ENCODE data around the gene MATR3. TPM values are rescaled to one million over a fixed set of nuclear protein-coding genes. Genes with fewer than 3 reads are reported as not detected.

MATR3 gene
- total RNA-seq, 1 experiment from 2014 or later: 267 TPM

GRCh38 chr5:139273322-139273571, 20.3 kb upstream of the MATR3 start:
- H3K79me2 ChIP-seq (ENCODE audit: insufficient read depth, low read length): peaks cover 14% of the 10 kb centered on the region; the same call in 1 of the 2 replicates
- H4K5ac ChIP-seq (ENCODE audit: insufficient read length, low read depth, low read length): no peak overlapping the region
- Mint-ChIP-seq H3K27ac (peak overlapping the region; percentile 17 to 60 (median 25); a peak in 3 of 7 replicates), H3K9me3 (peaks cover 3% of the 10 kb centered on the region in 2 experiments; a peak in 2 of 5 replicates), H3K27me3 (ENCODE audit: low read depth) (no peaks in the 10 kb centered on the region), H3K4me3 (peak overlapping the region; percentile 94 to 98), H3K36me3 (ENCODE audit: insufficient read depth in 1 of 3, low read depth in 3 of 3) (peaks cover 34 to 38% (median 35%) of the 10 kb centered on the region in 3 experiments), H3K4me1 (peaks cover 47 to 53% of the 10 kb centered on the region in 2 experiments)
- H2AFZ ChIP-seq (ENCODE audit: low read length): no peak overlapping the region
- DNase-seq: peak; percentile 66
- H4K20me1 ChIP-seq (ENCODE audit: control insufficient read depth, insufficient read depth, insufficient read length): no peaks in the 10 kb centered on the region
- no peak overlapping the region for H3K23ac ChIP-seq (ENCODE audit: insufficient read length, low read depth, low read length)
- H4K91ac ChIP-seq (ENCODE audit: insufficient read length, low read depth, low read length): no peak overlapping the region
- H2BK120ac ChIP-seq (ENCODE audit: low read depth, low read length, poor library complexity, severe bottlenecking): no peak overlapping the region
- no peak for TF ChIP-seq CTCF (conservative IDR thresholded peaks at IDR 0.05)
- H3K79me1 ChIP-seq (ENCODE audit: insufficient read depth, low read depth, low read length, poor library complexity, severe bottlenecking): no peaks in the 10 kb centered on the region
- H3K4ac ChIP-seq (ENCODE audit: low read depth, low read length): no peak overlapping the region
- no peak overlapping the region for H3K56ac ChIP-seq (ENCODE audit: insufficient read length, low read depth, low read length)
- no peak overlapping the region for H3K27ac ChIP-seq (ENCODE audit: insufficient read length, low read depth, low read length)
- H2BK20ac ChIP-seq (ENCODE audit: low read depth, low read length, poor library complexity, severe bottlenecking): no peak overlapping the region
- peak overlapping the region; percentile 15 for H3K9ac ChIP-seq (ENCODE audit: extremely low read depth, insufficient read length, low read length)
- H2AK5ac ChIP-seq (ENCODE audit: insufficient read length, low read length): no peak overlapping the region
- peak overlapping the region; percentile 84 for H3K4me2 ChIP-seq (ENCODE audit: insufficient read depth, insufficient read length, low read length)
- H3K18ac ChIP-seq (ENCODE audit: insufficient read length, low read depth, low read length): no peak overlapping the region
- H3T11ph ChIP-seq (ENCODE audit: low read length): no peak overlapping the region
- no peak overlapping the region for H2BK12ac ChIP-seq (ENCODE audit: insufficient read length, low read depth, low read length)
- H4K8ac ChIP-seq (replicated peaks; ENCODE audit: insufficient read length, low read depth, low read length): no peak overlapping the region
- H3K23me2 ChIP-seq (ENCODE audit: insufficient read length, low read depth, low read length, poor library complexity, severe bottlenecking): peaks cover 12% of the 10 kb centered on the region
- peaks cover 13% of the 10 kb centered on the region for H3K4me1 ChIP-seq (ENCODE audit: insufficient read depth, low read length)
- no peak overlapping the region for H2BK5ac ChIP-seq (ENCODE audit: insufficient read length, low read length)
- H3K9me3 ChIP-seq (ENCODE audit: control insufficient read depth, low read depth, low read length): no peaks in the 10 kb centered on the region
- no CpG with 5 or more reads among the region's 3 CpGs for WGBS (ENCODE audit: extremely low coverage, insufficient read length, low lambda C conversion rate)
- H2BK15ac ChIP-seq (ENCODE audit: low read depth, low read length): no peak overlapping the region
- H3K14ac ChIP-seq (ENCODE audit: insufficient read depth, low read length): no peak overlapping the region; the same call in 1 of the 2 replicates
- H3K27me3 ChIP-seq (ENCODE audit: insufficient read depth, low read length): no peaks in the 10 kb centered on the region

Data from H9 (cell line).